Activated CD8-positive, alpha-beta memory T cell treated with anti-CD3 and anti-CD28 coated beads, Interleukin-2, amount 50 U/mL, for 24 hours (primary cell): ENCODE results near the gene PLEKHG4.

Experiments
- DNase-seq: peaks from one replicate; pipeline ENCODE4 v3.0.0-alpha.2; 2020; ENCODE audit errors: extremely low read depth

Gene PLEKHG4

DNA sequence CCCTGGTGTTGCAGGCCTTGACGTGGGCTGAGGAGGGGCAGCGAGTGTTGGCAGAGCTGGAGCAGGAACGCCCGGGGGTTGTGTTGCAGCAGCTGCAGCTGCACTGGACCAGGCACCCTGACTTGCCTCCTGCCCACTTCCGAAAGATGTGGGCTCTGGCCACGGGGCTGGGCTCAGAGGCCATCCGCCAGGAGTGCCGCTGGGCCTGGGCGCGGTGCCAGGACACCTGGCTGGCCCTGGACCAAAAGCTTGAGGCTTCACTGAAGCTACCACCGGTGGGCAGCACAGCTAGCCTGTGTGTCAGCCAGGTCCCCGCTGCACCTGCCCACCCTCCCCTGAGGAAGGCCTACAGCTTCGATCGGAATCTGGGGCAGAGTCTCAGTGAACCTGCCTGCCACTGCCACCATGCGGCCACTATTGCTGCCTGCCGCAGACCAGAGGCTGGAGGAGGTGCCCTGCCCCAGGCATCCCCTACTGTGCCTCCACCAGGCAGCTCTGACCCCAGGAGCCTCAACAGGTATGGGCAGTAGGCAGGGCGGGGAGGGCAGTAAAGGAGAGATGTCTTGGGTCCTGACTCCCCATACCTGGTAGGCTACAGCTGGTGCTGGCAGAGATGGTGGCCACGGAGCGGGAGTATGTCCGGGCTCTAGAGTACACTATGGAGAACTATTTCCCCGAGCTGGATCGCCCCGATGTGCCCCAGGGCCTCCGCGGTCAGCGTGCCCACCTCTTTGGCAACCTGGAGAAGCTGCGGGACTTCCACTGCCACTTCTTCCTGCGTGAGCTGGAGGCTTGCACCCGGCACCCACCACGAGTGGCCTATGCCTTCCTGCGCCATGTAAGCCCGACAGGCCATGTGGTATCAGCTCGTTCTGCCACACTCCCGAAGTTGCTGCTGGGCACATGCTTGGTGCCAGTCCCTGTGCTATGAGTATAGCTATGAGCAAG, 5.6 kb downstream of the PLEKHG4 start:
- DNase-seq = no peak

- no peak for DNase-seq
These were observed 7.3 kb downstream of the PLEKHG4 start for GRCh38 chr16:67286441-67287235.

DNA sequence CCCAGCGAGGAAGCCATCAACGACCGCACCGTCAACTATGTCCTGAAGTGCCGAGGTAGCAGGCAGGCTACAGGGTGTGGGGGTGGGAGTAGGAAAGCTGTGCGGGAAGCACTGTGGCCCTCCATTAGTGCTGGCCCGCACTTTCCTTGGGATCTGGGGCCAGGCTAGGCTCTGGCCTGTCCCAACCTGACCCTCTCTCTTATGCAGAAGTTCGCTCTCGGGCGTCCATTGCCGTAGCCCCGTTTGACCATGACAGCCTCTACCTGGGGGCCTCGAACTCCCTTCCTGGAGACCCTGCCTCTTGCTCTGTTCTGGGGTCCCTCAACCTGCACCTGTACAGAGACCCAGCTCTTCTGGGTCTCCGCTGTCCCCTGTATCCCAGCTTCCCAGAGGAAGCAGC, 8.6 kb downstream of the PLEKHG4 start:
- no peak for DNase-seq

- no peak for DNase-seq
These were observed 12.1 kb downstream of the PLEKHG4 start for GRCh38 chr16:67291461-67291860.

- no peak for DNase-seq
These were observed 14.9 kb downstream of the PLEKHG4 start for GRCh38 chr16:67294171-67294757.

DNA sequence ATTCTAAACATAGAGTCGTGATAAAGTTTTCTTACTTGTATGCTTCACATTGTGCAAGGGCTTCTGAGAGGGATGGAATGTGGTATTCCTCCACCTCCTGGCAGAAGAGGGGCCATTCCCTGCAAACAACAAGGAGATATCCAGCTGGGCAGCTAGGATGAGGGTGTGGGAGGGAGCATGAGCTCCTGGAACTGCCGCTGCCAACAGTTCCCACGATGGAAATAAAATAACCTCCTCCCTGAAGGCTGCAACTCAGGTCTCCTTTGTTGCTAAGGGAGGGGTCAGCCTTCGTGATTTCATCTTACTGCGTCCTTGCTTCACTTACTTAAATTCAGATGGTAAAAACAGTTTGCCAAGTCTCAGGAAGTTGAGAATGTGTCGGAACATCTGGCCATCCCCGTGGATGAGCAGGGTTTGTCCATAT, 15.6 kb downstream of the PLEKHG4 start:
- DNase-seq = no peak

DNA sequence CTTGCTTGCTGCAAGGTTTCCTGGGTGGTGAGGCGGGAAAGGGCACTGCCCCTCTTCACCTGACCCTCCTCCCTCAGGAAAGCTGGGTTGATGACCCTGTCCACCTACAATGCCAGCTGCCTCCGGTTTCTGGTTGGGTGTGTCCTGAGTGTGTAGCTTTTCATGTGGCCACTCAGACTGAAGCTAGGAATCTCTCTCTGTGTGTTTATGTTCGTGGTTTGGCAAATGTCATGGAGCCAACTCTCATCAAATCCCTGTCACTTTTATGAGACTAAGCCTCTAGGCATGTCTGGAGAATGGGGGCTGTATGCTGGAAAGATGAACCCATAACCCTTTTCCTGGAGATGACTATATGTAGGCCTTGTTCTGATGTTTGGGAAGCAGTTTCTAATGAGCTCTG, 17.1 kb downstream of the PLEKHG4 start:
- no peak for DNase-seq

DNA sequence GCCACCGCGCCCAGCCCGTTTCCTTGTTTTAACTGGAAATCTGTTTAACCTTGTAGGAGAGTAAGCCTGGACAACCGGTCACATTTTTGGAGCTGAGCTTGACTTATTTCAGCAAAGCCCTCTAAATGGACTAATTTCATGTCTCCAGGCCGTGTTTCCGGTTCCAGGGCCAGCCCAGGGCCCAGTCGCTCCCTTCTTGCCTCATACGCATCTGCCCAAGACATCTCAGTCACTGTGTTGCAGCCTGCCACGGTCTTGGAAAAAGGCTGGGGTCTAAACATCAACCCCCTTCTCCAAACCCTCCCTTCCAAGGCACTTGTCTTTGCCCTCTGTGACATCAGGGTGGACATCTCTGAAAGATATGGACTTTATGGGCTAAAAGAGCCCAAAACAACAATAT, 18.9 kb downstream of the PLEKHG4 start:
- no peak for DNase-seq

DNA sequence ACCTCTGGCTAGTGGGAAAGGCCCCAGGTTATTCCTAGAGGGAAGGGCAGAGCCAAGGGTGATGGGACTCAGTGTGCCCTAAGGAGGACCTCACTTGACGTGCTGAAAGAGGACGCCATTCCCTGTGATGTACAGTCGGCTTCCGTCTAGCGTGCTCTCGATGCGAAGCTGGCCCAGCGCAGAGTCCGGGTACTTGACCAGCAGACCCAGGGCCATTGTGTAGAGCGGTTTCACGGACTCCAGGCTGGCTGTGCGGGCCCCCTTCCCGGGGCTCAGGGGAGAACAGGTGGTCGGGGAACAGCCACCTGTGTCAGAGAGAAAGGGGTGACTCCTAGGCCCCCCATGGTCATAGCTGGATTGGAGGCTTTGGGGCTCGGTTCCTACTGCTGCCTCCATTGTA, 19.9 kb downstream of the PLEKHG4 start:
- no peak for DNase-seq

DNA sequence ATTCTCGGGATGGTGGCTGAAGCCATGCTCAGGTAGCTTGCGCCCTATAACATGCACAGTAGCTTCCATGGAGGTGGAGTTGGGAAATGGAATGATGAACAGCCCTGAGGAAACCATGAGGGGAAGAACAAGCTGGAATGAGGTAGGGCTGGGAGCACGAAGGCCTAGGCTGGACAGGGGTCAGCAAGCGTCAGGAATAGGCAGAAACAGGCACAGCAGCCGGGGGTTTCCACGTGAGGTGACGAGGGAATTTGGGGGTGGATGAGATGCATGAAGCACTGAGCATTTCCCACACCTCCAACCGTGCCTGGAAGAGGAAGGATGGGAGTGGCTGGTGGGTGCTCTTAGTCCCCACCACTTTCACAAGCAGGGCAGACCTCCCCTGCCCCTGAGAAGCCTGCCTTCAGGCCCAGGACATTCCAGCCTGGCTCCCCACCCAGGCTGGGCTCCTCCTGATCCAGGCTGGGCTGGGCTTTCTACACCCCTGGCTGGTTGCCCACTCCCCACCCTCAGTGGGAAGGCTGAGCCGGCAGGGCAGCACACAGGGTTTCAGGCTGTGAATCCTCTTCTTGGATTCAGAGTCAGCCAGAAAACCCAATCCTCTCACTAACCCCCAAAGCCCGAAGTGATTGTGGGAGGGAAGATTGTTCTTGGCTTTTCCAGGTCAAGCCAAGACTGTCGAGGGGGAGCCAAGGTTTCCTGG, 21.9 kb downstream of the PLEKHG4 start:
- no peak for DNase-seq

DNA sequence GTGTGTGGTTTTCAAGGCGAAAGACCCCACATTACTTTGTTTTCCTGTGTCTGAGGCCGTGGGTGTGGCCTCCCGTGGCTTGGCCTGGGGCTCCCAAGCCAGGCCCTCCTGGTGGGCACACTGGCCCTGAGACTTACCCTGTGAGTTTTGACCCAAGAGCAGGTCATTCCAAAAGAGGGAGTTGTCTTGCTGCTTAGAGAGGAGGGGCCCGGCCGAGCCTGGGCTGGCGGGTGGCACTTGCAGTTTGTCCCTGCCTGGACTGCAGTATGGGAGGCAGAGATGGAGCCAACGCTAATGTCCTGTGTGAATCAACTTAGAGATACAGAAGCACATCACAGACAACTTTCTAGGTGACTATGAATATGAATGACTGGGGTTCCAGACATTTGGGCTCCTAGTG, 22.7 kb downstream of the PLEKHG4 start:
- no peak for DNase-seq

DNA sequence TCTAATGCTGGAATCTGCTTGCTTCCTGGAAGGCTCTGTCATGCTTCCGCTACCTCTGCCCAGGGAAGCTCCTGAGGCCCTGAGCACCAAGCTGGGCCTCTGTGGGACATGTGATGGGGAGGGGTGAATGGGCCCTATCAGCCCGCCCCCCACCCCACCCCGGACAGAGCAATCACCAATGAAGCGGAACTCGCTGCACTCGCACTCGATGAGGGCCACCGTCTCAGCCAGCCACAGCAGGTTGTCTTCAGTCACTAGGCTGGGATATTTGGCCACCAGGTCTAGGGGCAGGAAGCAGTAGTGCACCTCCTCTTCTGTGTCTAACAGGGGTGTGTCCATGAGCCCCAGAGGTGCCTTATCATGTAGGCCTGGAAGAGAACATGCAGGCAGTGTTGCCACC, 23.6 kb downstream of the PLEKHG4 start:
- DNase-seq = no peak

DNA sequence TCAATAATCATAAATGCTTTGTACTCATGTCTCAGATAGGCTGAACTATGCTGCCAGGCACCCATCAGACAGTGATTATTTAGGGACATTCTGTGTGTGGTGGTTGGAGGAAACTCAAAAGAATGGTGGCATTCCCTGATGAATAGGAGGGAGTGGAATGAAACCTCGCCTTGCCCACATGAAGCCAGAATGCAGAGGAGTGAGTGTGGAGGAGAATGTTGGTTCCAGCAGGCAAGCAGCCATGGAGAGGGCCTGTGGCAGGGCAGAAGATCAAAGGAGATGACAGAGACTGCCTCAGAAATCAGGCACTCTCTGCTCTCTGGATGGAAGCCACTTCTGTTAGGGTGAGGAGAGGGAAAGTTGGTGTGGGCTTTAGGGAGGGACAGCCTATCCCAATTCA, 24.7 kb downstream of the PLEKHG4 start:
- no peak for DNase-seq

DNA sequence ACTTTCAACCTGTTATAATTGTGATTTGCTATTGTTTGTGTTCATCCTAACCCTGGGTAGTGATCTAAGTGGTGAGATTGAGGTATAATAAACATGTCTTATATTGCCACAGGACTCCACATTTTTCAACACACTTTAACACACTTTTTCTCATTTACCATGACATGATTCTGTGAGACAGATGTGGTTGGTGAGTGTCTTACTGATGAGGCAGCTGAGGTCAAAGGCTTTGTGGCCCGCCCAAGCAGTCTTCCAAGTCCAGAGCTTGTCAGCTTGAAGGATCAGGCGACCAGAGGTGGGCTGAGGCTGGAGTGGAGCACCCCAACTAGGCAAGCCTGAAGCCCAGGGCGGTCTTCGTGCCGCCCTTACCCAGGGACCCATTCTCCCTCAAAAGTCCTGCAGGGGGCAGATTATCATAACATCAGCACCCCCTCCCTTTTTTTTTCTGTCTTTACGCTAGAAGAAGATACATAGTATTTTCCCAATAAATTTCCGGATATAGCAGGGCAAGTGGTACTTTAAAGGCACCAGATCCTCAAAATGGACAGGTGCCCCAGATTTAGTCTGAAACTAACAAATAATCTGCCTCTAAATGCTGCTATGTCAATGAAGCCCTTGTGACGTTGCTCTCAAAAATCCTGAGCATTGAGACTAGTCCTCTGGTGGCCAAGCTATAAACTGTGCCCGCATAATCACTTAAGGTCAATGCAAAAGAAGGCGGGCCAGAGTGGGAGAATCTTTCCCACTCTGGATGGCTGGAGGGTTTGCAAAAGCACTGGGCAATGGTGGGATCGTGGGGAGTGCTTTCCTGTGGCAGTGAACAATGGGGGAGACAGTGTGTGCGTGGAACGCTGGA, 26.1 kb downstream of the PLEKHG4 start:
- DNase-seq = no peak

- DNase-seq = no peak
These were observed 31.2 kb downstream of the PLEKHG4 start for GRCh38 chr16:67310561-67310960.

- DNase-seq = peak; percentile 74
These were observed 32.5 kb downstream of the PLEKHG4 start for GRCh38 chr16:67311607-67312488.

DNA sequence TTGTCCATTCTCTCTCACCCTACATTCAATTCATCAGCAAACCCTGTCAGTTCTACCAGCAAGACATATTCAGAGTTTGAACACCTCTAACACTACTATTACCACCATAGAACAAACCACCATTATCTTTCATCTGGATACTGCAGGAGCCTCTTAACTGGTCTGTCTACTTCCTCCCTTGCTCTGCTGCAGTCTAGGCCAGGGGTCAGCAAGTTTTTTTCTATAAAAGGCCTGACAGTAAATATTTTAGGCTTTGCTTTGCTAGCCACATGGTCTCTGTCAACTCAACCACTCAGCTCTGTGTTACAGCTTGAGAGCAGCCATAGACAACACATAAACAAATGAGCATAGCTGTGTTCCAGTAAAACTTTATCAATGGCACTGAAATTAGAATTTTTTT, 33.4 kb downstream of the PLEKHG4 start:
- DNase-seq = no peak

GRCh38 chr16:67317853-67318252, 38.5 kb downstream of the PLEKHG4 start:
- DNase-seq = no peak

DNA sequence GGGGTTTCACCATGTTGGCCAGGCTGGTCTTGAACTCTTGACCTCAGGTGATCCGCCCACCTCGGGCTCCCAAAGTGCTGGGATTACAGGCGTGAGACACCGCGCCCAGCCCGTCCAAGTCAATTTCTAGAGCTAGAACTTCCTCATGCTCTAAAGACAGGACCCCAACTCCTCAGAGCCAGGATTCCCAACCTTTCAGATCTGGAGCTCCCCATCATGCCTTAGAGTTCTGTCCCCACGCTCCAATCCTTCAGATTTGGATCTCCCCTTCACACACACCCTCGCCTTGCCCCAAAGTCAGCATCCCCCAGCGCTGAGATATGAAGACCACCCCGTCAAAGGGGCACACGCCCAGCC, 46.8 kb downstream of the PLEKHG4 start:
- no peak for DNase-seq
